Loucy (cell line): Measurements from ENCODE around the gene DNAJB4.

Source experiments
- CTCF ChIP-seq: fragments of 200-600 bp; sonication (generic); conservative IDR thresholded peaks from 2 replicates; pipeline ENCODE4 v1.5.1; 2014; ENCODE audit warnings: mild to moderate bottlenecking, antibody characterized with exemption, low read length
- EZH2phosphoT487 ChIP-seq: fragments of 200-600 bp; IDR thresholded peaks from 2 replicates; pipeline ENCODE4 v1.6.1; 2018; ENCODE audit warnings: antibody characterized with exemption, mild to moderate bottlenecking, moderate library complexity, borderline replicate concordance

GRCh38 chr1:78038071-78038470, 33.3 kb downstream of the DNAJB4 start:
- TF ChIP-seq CTCF (no peak), EZH2phosphoT487 (no peak)
